ENCODE measurements around the gene AGAP1. TPM values are rescaled to one million over a fixed set of nuclear protein-coding genes. Genes with fewer than 3 reads are reported as not detected.
A peak's percentile ranks its signal among the peaks of the same experiment; 100 is the strongest.

AGAP1 gene
- total and polyA plus RNA-seq, 4 donors, result 2.0 to 8.5 (median 5.4) TPM

GRCh38 chr2:235802542-235802941, 308.7 kb downstream of the AGAP1 start:
- Histone ChIP-seq H3K4me3 (ENCODE audit: low read depth in 1 of 3, low read length in 3 of 3) (no peak overlapping the region), H3K36me3 (ENCODE audit: control insufficient read depth in 4 of 4, insufficient read depth in 3 of 4, low read depth in 1 of 4, low read length in 3 of 4) (peaks cover 0 to 27% (median 13%) of the 10 kb centered on the region in 4 donors)
- TF ChIP-seq FOXA2 (IDR thresholded peaks at IDR 0.05) (no peak), NR2F2 (IDR thresholded peaks at IDR 0.05) (no peak), MAX (IDR thresholded peaks at IDR 0.05) (no peak), HNF4A (conservative IDR thresholded peaks at IDR 0.05) (no peak), JUND (IDR thresholded peaks at IDR 0.05) (no peak), GABPA (IDR thresholded peaks at IDR 0.05 in 1 of 2, conservative IDR thresholded peaks at IDR 0.05 in 1 of 2) (no peak), TAF1 (conservative IDR thresholded peaks at IDR 0.05) (no peak), SP1 (IDR thresholded peaks at IDR 0.05) (no peak), FOXA1 (IDR thresholded peaks at IDR 0.05) (no peak), YY1 (IDR thresholded peaks at IDR 0.05) (no peak), ATF3 (IDR thresholded peaks at IDR 0.05) (no peak), RXRA (IDR thresholded peaks at IDR 0.05) (no peak), RAD21 (IDR thresholded peaks at IDR 0.05) (no peak), HNF4G (IDR thresholded peaks at IDR 0.05) (no peak), REST (IDR thresholded peaks at IDR 0.05) (no peak)
- TF ChIP-seq, protein P1, sequence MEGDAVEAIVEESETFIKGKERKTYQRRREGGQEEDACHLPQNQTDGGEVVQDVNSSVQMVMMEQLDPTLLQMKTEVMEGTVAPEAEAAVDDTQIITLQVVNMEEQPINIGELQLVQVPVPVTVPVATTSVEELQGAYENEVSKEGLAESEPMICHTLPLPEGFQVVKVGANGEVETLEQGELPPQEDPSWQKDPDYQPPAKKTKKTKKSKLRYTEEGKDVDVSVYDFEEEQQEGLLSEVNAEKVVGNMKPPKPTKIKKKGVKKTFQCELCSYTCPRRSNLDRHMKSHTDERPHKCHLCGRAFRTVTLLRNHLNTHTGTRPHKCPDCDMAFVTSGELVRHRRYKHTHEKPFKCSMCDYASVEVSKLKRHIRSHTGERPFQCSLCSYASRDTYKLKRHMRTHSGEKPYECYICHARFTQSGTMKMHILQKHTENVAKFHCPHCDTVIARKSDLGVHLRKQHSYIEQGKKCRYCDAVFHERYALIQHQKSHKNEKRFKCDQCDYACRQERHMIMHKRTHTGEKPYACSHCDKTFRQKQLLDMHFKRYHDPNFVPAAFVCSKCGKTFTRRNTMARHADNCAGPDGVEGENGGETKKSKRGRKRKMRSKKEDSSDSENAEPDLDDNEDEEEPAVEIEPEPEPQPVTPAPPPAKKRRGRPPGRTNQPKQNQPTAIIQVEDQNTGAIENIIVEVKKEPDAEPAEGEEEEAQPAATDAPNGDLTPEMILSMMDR (IDR thresholded peaks at IDR 0.05; ENCODE audit: low read depth, low read length, missing input control), result no peak
- TF ChIP-seq, protein P2, sequence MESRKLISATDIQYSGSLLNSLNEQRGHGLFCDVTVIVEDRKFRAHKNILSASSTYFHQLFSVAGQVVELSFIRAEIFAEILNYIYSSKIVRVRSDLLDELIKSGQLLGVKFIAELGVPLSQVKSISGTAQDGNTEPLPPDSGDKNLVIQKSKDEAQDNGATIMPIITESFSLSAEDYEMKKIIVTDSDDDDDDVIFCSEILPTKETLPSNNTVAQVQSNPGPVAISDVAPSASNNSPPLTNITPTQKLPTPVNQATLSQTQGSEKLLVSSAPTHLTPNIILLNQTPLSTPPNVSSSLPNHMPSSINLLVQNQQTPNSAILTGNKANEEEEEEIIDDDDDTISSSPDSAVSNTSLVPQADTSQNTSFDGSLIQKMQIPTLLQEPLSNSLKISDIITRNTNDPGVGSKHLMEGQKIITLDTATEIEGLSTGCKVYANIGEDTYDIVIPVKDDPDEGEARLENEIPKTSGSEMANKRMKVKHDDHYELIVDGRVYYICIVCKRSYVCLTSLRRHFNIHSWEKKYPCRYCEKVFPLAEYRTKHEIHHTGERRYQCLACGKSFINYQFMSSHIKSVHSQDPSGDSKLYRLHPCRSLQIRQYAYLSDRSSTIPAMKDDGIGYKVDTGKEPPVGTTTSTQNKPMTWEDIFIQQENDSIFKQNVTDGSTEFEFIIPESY (IDR thresholded peaks at IDR 0.05), result no peak

DNA sequence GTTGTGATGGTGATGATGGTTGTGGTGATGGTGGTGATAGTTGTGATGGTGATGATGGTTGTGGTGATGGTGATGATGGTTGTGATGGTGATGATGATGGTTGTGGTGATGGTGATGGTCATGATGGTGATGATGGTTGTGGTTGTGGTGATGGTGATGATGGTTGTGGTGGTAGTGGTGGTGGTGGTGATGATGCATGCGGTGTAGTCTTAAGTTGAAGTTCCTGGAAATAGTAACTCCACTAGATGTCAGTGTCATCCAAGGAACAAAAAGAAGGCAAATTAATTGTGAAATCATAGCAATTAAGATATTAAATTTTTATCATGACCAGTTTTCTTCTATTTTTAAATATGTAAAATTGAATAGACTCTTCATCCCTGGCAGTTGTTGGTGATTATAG, 309.2 kb downstream of the AGAP1 start:
- H3K27me3 ChIP-seq (ENCODE audit: control insufficient read depth in 4 of 4, insufficient read depth in 4 of 4, low read length in 3 of 4), result no peaks in the 10 kb centered on the region
- DNase-seq (ENCODE audit: low spot score), result no peak
- H3K4me1 ChIP-seq (ENCODE audit: control insufficient read depth in 4 of 4, insufficient read depth in 4 of 4, low read length in 3 of 4), result no peaks in the 10 kb centered on the region
- H3K36me3 ChIP-seq (ENCODE audit: control insufficient read depth in 4 of 4, insufficient read depth in 3 of 4, low read depth in 1 of 4, low read length in 3 of 4), result peaks cover 0 to 24% (median 13%) of the 10 kb centered on the region in 4 donors
- no peak for TF ChIP-seq TAF1 (conservative IDR thresholded peaks at IDR 0.05)
- TF ChIP-seq GABPA (IDR thresholded peaks at IDR 0.05 in 1 of 2, conservative IDR thresholded peaks at IDR 0.05 in 1 of 2), result no peak
- TF ChIP-seq RAD21 (IDR thresholded peaks at IDR 0.05), result peak; percentile 54 to 66
- TF ChIP-seq, protein P1 (IDR thresholded peaks at IDR 0.05; ENCODE audit: low read depth, low read length, missing input control), result peak; percentile 10
- H3K4me3 ChIP-seq (ENCODE audit: low read depth in 1 of 3, low read length in 3 of 3), result no peak overlapping the region
- WGBS, result 94% methylated on average over 1 of the region's 1 CpG
- H3K27ac ChIP-seq (ENCODE audit: low read depth in 1 of 2, low read length in 2 of 2), result no peak overlapping the region
- H3K9me3 ChIP-seq (ENCODE audit: control insufficient read depth in 4 of 4, low read length in 3 of 4), result no peaks in the 10 kb centered on the region
- no peak overlapping the region for H3K9ac ChIP-seq (ENCODE audit: low read depth in 1 of 2, low read length in 2 of 2)

More at GRCh38 chr2:235802542-235802941, 308.7 kb downstream of the AGAP1 start:
- no peak for DNase-seq (ENCODE audit: low spot score)
- no peaks in the 10 kb centered on the region for H3K27me3 ChIP-seq (ENCODE audit: control insufficient read depth in 4 of 4, insufficient read depth in 4 of 4, low read length in 3 of 4)
- no peak overlapping the region for H3K9ac ChIP-seq (ENCODE audit: low read depth in 1 of 2, low read length in 2 of 2)
- H3K9me3 ChIP-seq (ENCODE audit: control insufficient read depth in 4 of 4, low read length in 3 of 4), result no peaks in the 10 kb centered on the region
- H3K4me1 ChIP-seq (ENCODE audit: control insufficient read depth in 4 of 4, insufficient read depth in 4 of 4, low read length in 3 of 4), result no peaks in the 10 kb centered on the region
- H3K27ac ChIP-seq (ENCODE audit: low read depth in 1 of 2, low read length in 2 of 2), result no peak overlapping the region

All from liver (tissue), 9 donors.